PFSK-1 (cell line): Measurements from ENCODE around the gene ZNHIT1.

Source experiments
- FOXP2 ChIP-seq: optimal IDR thresholded peaks from 2 replicates; pipeline ENCODE3; 2011; ENCODE audit warnings: borderline replicate concordance, control low read depth, inconsistent platforms; ENCODE audit not compliant: insufficient read depth; ENCODE audit errors: extremely low read length, extremely low read depth
- TAF1 ChIP-seq: IDR thresholded peaks from 2 replicates; pipeline ENCODE4 v1.6.1; 2012; ENCODE audit warnings: low read length, control low read depth, borderline replicate concordance; ENCODE audit not compliant: insufficient read depth
- TF ChIP-seq, protein P1 (sequence below), 2 experiments: IDR thresholded peaks; 2 replicates each; pipeline versions ENCODE4 v1.6.1 to v1.8.0; 2011 to 2012; ENCODE audit warnings: low read depth in 2 of 2, low read length in 2 of 2, control low read depth in 1 of 2, inconsistent platforms in 1 of 2, mild to moderate bottlenecking in 1 of 2, moderate library complexity in 1 of 2; ENCODE audit not compliant: insufficient read depth in 1 of 2

DNA sequence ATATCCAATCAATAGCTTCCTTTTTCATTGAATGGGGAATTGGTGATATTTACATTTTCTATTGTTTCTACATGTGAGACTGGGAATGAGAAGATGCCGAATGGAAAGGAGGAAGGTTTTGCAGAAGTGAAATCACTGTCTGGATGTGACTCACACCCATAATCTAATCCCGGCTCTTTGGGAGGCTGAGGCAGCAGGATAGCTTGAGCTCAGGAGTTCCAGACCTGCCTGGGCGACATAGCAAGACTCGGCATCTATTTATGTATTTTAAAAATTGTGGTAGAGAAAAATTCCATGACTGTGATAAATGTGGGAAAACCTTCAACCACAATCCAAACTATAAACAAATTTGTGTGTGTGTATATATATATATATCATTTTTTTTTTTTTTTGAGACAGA is 37.8 kb downstream of the ZNHIT1 start:
- no peak for TF ChIP-seq FOXP2
- TF ChIP-seq, protein P1, sequence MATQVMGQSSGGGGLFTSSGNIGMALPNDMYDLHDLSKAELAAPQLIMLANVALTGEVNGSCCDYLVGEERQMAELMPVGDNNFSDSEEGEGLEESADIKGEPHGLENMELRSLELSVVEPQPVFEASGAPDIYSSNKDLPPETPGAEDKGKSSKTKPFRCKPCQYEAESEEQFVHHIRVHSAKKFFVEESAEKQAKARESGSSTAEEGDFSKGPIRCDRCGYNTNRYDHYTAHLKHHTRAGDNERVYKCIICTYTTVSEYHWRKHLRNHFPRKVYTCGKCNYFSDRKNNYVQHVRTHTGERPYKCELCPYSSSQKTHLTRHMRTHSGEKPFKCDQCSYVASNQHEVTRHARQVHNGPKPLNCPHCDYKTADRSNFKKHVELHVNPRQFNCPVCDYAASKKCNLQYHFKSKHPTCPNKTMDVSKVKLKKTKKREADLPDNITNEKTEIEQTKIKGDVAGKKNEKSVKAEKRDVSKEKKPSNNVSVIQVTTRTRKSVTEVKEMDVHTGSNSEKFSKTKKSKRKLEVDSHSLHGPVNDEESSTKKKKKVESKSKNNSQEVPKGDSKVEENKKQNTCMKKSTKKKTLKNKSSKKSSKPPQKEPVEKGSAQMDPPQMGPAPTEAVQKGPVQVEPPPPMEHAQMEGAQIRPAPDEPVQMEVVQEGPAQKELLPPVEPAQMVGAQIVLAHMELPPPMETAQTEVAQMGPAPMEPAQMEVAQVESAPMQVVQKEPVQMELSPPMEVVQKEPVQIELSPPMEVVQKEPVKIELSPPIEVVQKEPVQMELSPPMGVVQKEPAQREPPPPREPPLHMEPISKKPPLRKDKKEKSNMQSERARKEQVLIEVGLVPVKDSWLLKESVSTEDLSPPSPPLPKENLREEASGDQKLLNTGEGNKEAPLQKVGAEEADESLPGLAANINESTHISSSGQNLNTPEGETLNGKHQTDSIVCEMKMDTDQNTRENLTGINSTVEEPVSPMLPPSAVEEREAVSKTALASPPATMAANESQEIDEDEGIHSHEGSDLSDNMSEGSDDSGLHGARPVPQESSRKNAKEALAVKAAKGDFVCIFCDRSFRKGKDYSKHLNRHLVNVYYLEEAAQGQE (IDR thresholded peaks at IDR 0.05; ENCODE audit: insufficient read depth in 1 of 2, low read depth in 2 of 2, low read length in 2 of 2): no peak
- TF ChIP-seq TAF1: no peak
